OCI-LY1 (cell line): ENCODE results near the gene PTH1R.

Experiments
- H2AFZ ChIP-seq: fragments of 200-600 bp; sonication (generic), shearing (Covaris generic); 2 replicates; pipeline ENCODE4 v1.6.0; 2014; ENCODE audit warnings: antibody characterized with exemption, mild to moderate bottlenecking, low read length
- H3F3A ChIP-seq: fragments of 200-600 bp; sonication (generic), shearing (Covaris generic); 2 replicates; pipeline ENCODE4 v1.6.0; 2014; ENCODE audit warnings: mild to moderate bottlenecking, antibody characterized with exemption, low read length, moderate library complexity; ENCODE audit not compliant: insufficient read depth
- H3K27ac ChIP-seq: fragments of 200-600 bp; sonication (generic); 2 replicates; pipeline ENCODE4 v1.5.1; 2014; ENCODE audit warnings: low read length, mixed run types, mild to moderate bottlenecking, low read depth; ENCODE audit not compliant: poor library complexity, severe bottlenecking
- H3K27me3 ChIP-seq: fragments of 200-600 bp; sonication (generic); 2 replicates; pipeline ENCODE4 v1.6.0; 2014; ENCODE audit warnings: antibody characterized with exemption, mild to moderate bottlenecking, low read length, moderate library complexity; ENCODE audit not compliant: insufficient read depth
- H3K36me3 ChIP-seq: fragments of 200-600 bp; sonication (generic); 2 replicates; pipeline ENCODE4 v1.6.1; 2014; ENCODE audit warnings: mild to moderate bottlenecking, antibody characterized with exemption, low read length, moderate library complexity, mixed read lengths; ENCODE audit not compliant: insufficient read depth
- H3K4me1 ChIP-seq: fragments of 200-600 bp; sonication (generic); 2 replicates; pipeline ENCODE4 v1.5.1; 2014; ENCODE audit warnings: mild to moderate bottlenecking, low read length, moderate library complexity; ENCODE audit not compliant: insufficient read depth, severe bottlenecking
- H3K4me2 ChIP-seq: fragments of 200-600 bp; sonication (generic), shearing (Covaris generic); 2 replicates; pipeline ENCODE4 v1.6.1; 2014; ENCODE audit warnings: low read length
- H3K4me3 ChIP-seq: fragments of 200-600 bp; sonication (generic); 2 replicates; pipeline ENCODE4 v1.5.1; 2014; ENCODE audit warnings: low read length, low read depth, mild to moderate bottlenecking, mixed read lengths; ENCODE audit not compliant: poor library complexity, severe bottlenecking
- H3K79me2 ChIP-seq: fragments of 200-600 bp; shearing (Covaris generic); 2 replicates; pipeline ENCODE4 v1.6.1; 2016; ENCODE audit warnings: mixed run types, low read length, mixed read lengths; ENCODE audit not compliant: insufficient read depth
- H3K9ac ChIP-seq: fragments of 200-600 bp; sonication (generic), shearing (Covaris generic); 2 replicates; pipeline ENCODE4 v1.6.1; 2014; ENCODE audit warnings: mild to moderate bottlenecking, low read length, mixed read lengths
- H3K9me2 ChIP-seq: fragments of 200-600 bp; sonication (generic), shearing (Covaris generic); 2 replicates; pipeline ENCODE4 v1.6.1; 2014; ENCODE audit warnings: low read depth, mild to moderate bottlenecking, low read length, mixed read lengths
- H3K9me3 ChIP-seq: fragments of 200-600 bp; shearing (Covaris generic); 2 replicates; pipeline ENCODE4 v1.6.1; 2014; ENCODE audit warnings: low read length, mixed read lengths
- H4K20me1 ChIP-seq: fragments of 200-600 bp; sonication (generic), shearing (Covaris generic); 2 replicates; pipeline ENCODE4 v1.6.0; 2016; ENCODE audit warnings: mild to moderate bottlenecking, low read length; ENCODE audit not compliant: insufficient read depth
- CTCF ChIP-seq: fragments of 200-600 bp; sonication (generic), shearing (Covaris generic); IDR thresholded peaks from 2 replicates; pipeline ENCODE4 v1.5.1; 2017; ENCODE audit warnings: mild to moderate bottlenecking, antibody characterized with exemption, low read length, moderate library complexity, mixed read lengths
- EZH2 ChIP-seq: fragments of 200-600 bp; sonication (generic), shearing (Covaris generic); IDR thresholded peaks from 2 replicates; pipeline ENCODE4 v1.8.0; 2017; ENCODE audit warnings: borderline replicate concordance, mixed run types, mild to moderate bottlenecking, antibody characterized with exemption, low read length, moderate library complexity, mixed read lengths

Gene PTH1R

GRCh38 chr3:46884427-46884826, 6.9 kb downstream of the PTH1R start:
- Histone ChIP-seq H3K4me1 (peaks cover 6% of the 10 kb centered on the region), H3K4me3 (no peak overlapping the region), H3K9me3 (no peaks in the 10 kb centered on the region), H3K4me2 (no peak overlapping the region), H3K27me3 (0 out of 2 replicates have a peak, but pooled peaks cover 6% of the 10 kb centered on the region), H3K36me3 (no peaks in the 10 kb centered on the region), H3F3A (no peaks in the 10 kb centered on the region), H3K79me2 (no peaks in the 10 kb centered on the region), H4K20me1 (no peaks in the 10 kb centered on the region), H2AFZ (no peak overlapping the region), H3K27ac (no peak overlapping the region), H3K9ac (no peak overlapping the region), H3K9me2 (no peaks in the 10 kb centered on the region)
- TF ChIP-seq CTCF (no peak), EZH2 (no peak)

- H3F3A ChIP-seq: no peaks in the 10 kb centered on the region
- H3K4me1 ChIP-seq: peaks cover 6% of the 10 kb centered on the region
- H3K79me2 ChIP-seq: no peaks in the 10 kb centered on the region
- no peaks in the 10 kb centered on the region for H3K9me2 ChIP-seq
- TF ChIP-seq CTCF: no peak
- TF ChIP-seq EZH2: no peak
- H3K27me3 ChIP-seq: 0 out of 2 replicates have a peak, but pooled peaks cover 6% of the 10 kb centered on the region
- H3K4me2 ChIP-seq: no peak overlapping the region
- H3K27ac ChIP-seq: no peak overlapping the region
- no peaks in the 10 kb centered on the region for H4K20me1 ChIP-seq
- H3K9me3 ChIP-seq: no peaks in the 10 kb centered on the region
- no peak overlapping the region for H3K9ac ChIP-seq
- H2AFZ ChIP-seq: no peak overlapping the region
- no peaks in the 10 kb centered on the region for H3K36me3 ChIP-seq
- H3K4me3 ChIP-seq: no peak overlapping the region
Observed at GRCh38 chr3:46884929-46885328, 7.4 kb downstream of the PTH1R start.

- Histone ChIP-seq H3F3A (no peaks in the 10 kb centered on the region), H4K20me1 (no peaks in the 10 kb centered on the region), H3K9ac (no peak overlapping the region), H3K27me3 (0 out of 2 replicates have a peak, but pooled peaks cover 6% of the 10 kb centered on the region), H3K4me2 (no peak overlapping the region), H3K79me2 (no peaks in the 10 kb centered on the region), H3K4me3 (no peak overlapping the region), H2AFZ (no peak overlapping the region), H3K9me2 (no peaks in the 10 kb centered on the region), H3K9me3 (no peaks in the 10 kb centered on the region), H3K36me3 (no peaks in the 10 kb centered on the region), H3K27ac (no peak overlapping the region), H3K4me1 (peaks cover 6% of the 10 kb centered on the region)
- TF ChIP-seq CTCF: no peak
- no peak for TF ChIP-seq EZH2
Observed at GRCh38 chr3:46885612-46886011, 8.1 kb downstream of the PTH1R start.
